Motor neuron (in vitro differentiated cells): ENCODE results near the gene HABP4. TPM values are rescaled to one million over a fixed set of nuclear protein-coding genes. Genes with fewer than 3 reads are reported as not detected.
"Not testable (repeated sequence)": the region's sequence is repeated elsewhere in the genome, so short reads cannot be mapped to it uniquely, and the experiment has no call there.

Experiments
- ATAC-seq, 8 experiments: fragments of 200-7000 bp; cut with Tn5 transposase; replicated peaks in 6 of 8; 2 replicates each; pipeline ENCODE4 v1.8.0; 2021; ENCODE audit warnings: mild to moderate bottlenecking in 8 of 8, moderate library complexity in 8 of 8
- H3K27ac ChIP-seq, 2 donors: fragments of 250-450 bp; sonication (Bioruptor Pico); 2 replicates each; pipeline ENCODE4 v1.9.0; 2021; ENCODE audit warnings: antibody characterized with exemption in 2 of 2, mild to moderate bottlenecking in 2 of 2, moderate library complexity in 1 of 2
- H3K4me1 ChIP-seq, 2 donors: fragments of 250-450 bp; sonication (Bioruptor Pico); replicated peaks in 1 of 2; 2 replicates each; pipeline ENCODE4 v1.6.1; 2021; ENCODE audit warnings: antibody characterized with exemption in 2 of 2, mild to moderate bottlenecking in 2 of 2, moderate library complexity in 1 of 2
- H3K4me3 ChIP-seq, 5 donors: fragments of 250-450 bp; sonication (Bioruptor Pico); 2 replicates each; pipeline ENCODE4 v1.9.0; 2021; ENCODE audit warnings: antibody characterized with exemption in 5 of 5, mild to moderate bottlenecking in 5 of 5, moderate library complexity in 4 of 5
- WGBS, 10 experiments: fragments of 450-650 bp; shearing (Covaris generic); methylation state at CpG; one replicate each; pipeline ENCODE4 v1.0.0; 2022; 5-methylcytosine and 5-hydroxymethylcytosine counted together
- in situ Hi-C, 9 experiments: fragments of 400-800 bp; cut with MboI; loops; one replicate each; pipeline ENCODE4 v1.15.0; 2021; ENCODE audit warnings: low sequenced_read_pairs in 9 of 9, low pct_unique_long_range_greater_than_20kb in 2 of 9; ENCODE audit not compliant: unreplicated experiment in 9 of 9
- total RNA-seq, 8 experiments: library from RNA; unstranded; fragments of 300-600 nt; gene quantifications; 2 replicates each; pipeline versions ENCODE4 v1.2.3 to v1.2.4, GENCODE V29; 2022

The HABP4 gene
- total RNA-seq, 8 experiments from 2014 or later = 4.0 to 30.2 (median 24.0) TPM

DNA sequence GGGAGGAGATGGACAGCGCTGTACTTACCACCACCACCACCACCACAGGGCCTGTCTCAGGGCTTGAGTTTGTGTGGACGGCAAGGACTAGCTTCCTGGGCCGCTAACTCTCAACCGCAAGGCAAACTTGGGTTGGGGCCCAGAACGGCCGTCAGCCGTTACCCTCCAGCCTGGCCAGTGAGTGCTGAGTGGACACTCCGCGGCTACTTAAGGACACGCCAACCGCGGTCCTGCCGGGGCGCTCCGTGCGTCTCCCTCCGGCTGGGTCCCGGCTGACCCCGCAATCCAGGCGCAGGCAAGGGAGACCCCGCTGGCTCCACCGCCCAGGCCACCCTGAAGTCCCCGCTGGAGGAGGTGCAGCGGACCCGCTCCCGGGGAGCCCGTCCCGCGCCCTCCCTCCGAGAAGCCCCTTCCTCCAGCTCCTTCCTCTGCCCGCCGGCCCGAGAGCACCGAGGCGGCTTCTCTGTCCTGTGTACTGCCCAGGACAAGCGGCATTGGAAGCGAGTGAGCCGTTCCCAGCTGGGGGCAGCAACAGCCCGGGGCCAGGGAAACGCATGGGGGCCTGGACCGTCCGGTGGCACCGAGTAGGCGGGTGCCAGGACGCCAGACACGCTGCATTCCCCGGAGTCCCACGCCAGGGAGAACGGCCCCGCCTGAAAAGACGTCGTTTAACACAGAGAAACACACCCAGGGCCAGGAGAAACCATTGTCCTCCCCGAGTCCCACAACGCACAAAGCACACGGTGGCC lies 46.6 kb downstream of the HABP4 start:
- Histone ChIP-seq H3K4me3 (no peak overlapping the region), H3K4me1 (peaks cover 0 to 3% of the 10 kb centered on the region in 2 donors), H3K27ac (no peak overlapping the region)
- WGBS, 10 experiments = 80 to 100% (median 91%) methylated on average over 1 to 5 of the region's 55 CpGs; no CpG with 5 or more reads in 4 of the 10 experiments
- ATAC-seq = peak in 2 of 8 experiments; percentile 9 to 20
- in situ Hi-C loops = no loop called here

GRCh38 chr9:96497117-96497399 lies 47.1 kb downstream of the HABP4 start:
- in situ Hi-C loops = no loop called here
- Histone ChIP-seq H3K27ac (no peak overlapping the region), H3K4me1 (peaks cover 0 to 3% of the 10 kb centered on the region in 2 donors), H3K4me3 (no peak overlapping the region)
- WGBS, 10 experiments = 77 to 100% (median 100%) methylated on average over 1 to 4 of the region's 17 CpGs; no CpG with 5 or more reads in 7 of the 10 experiments
- no peak for ATAC-seq

DNA sequence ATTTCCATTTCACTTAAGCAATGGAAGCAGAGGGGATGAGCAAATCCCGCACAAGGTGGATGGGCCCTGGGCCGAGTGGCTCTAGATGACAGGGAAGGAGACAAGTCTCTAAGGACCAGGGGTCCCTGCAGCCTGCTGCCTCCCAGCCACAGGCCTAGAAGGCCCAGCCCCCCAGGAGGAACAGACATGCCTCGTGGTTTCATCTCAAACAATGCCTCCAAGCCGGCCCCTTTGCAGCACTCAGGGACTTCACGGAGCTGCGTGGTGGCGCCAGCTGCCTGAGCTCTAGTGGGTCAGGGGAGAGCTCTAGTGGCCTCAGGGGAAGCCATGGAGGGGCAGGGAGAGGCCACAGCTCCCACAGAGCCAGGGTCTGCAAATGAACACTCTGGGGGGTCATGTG lies 48.8 kb downstream of the HABP4 start:
- H3K4me3 ChIP-seq = no peak overlapping the region
- H3K27ac ChIP-seq = no peak overlapping the region
- peak in 4 of 8 experiments; percentile 28 to 50 (median 42) for ATAC-seq
- peaks cover 0 to 3% of the 10 kb centered on the region in 2 donors for H3K4me1 ChIP-seq
- in situ Hi-C loops = no loop called here
- 59 to 100% (median 100%) methylated on average over 1 to 5 of the region's 7 CpGs; no CpG with 5 or more reads in 1 of the 10 experiments for WGBS, 10 experiments

GRCh38 chr9:96499257-96499656 lies 49.3 kb downstream of the HABP4 start:
- in situ Hi-C loops = no loop called here
- WGBS, 10 experiments = 100% methylated on average over 2 of the region's 7 CpGs; no CpG with 5 or more reads in 9 of the 10 experiments
- Histone ChIP-seq H3K27ac (no peak overlapping the region), H3K4me1 (peaks cover 0 to 3% of the 10 kb centered on the region in 2 donors), H3K4me3 (no peak overlapping the region)
- ATAC-seq = peak in 2 of 8 experiments; percentile 15

- WGBS, 10 experiments = 75 to 100% (median 90%) methylated on average over 1 to 10 of the region's 14 CpGs; no CpG with 5 or more reads in 1 of the 10 experiments
- in situ Hi-C loops = no loop called here
- Histone ChIP-seq H3K4me3 (no peak overlapping the region), H3K4me1 (peaks cover 0 to 3% of the 10 kb centered on the region in 2 donors), H3K27ac (no peak overlapping the region)
- ATAC-seq = peak in 3 of 8 experiments; percentile 16 to 74 (median 51)
These were observed 51.0 kb downstream of the HABP4 start for GRCh38 chr9:96500696-96501632.

DNA sequence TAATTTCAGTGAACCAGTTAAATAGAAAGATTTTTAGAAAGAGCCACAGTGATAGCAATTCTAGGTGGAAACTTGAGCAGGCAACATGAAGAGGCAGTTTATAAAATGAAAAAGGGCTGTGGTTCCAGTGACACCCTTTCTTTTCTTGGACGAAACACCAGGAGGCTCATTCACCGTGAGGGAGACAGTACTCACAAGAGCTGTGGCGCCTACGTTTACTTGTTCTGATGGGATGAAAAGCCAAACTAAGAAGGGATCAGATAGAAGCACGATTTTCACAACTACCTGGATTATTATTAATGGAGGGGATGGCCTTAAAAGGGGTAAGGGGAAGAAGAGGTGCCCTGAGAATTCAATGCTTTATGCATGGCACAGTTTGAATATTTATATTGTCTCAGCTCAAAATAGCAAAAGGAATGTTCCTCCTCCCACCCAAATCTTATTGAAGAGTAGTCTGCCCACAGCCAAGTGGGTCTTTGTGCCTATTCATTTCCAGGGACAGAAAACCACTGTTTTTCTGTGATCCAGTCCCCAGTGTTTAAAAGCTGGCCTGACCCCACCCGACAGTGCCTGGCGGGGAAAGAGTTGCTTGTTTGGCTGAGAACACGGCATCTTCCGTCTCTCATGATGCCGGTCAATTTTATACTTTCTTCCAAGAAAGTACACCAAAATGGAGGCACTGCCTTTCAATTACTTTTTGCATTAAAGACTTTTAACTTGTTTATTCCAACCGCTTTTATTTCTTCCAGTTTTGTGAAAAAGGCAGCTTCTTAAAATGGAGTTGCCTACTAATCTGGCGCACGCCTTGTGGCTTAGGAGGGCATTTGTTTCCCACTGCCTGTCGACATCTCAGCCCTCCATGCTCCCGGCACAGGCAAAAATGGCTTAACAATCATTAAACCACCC lies 51.9 kb downstream of the HABP4 start:
- in situ Hi-C loops = no loop called here
- peak in 3 of 8 experiments; percentile 34 to 69 (median 36) for ATAC-seq
- Histone ChIP-seq H3K27ac (no peak overlapping the region), H3K4me1 (peaks cover 0 to 3% of the 10 kb centered on the region in 2 donors), H3K4me3 (no peak overlapping the region)
- WGBS, 10 experiments = 35 to 100% (median 91%) methylated on average over 1 to 14 of the region's 15 CpGs

GRCh38 chr9:96502539-96503373 lies 52.8 kb downstream of the HABP4 start:
- WGBS, 10 experiments = 25 to 100% (median 56%) methylated on average over 1 to 6 of the region's 6 CpGs; no CpG with 5 or more reads in 2 of the 10 experiments
- ATAC-seq = no peak
- no peak overlapping the region for H3K27ac ChIP-seq

DNA sequence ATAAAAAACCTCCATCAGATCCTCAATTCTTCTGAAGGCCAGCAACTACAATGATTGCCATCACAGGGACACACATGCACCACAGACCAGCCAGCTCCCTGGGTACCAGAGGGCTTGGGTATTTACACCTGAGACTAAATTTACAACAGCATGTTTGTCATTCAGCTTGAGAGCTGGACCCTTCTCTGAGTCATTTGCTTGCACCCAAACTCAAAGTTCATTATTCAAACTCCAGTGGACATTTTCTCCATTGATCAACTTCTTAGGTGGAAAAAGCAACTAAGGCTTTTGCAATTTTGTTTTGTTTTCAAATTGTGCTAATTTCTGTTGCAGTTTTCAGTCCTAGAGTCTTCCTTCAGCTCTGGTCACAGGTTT lies 53.4 kb downstream of the HABP4 start:
- in situ Hi-C loops, H3K27ac ChIP-seq: not testable (repeated sequence)

More at GRCh38 chr9:96502539-96503373, 52.8 kb downstream of the HABP4 start:
- peaks cover 0 to 3% of the 10 kb centered on the region in 2 donors for H3K4me1 ChIP-seq
- H3K4me3 ChIP-seq = no peak overlapping the region
- in situ Hi-C loops = no loop called here

GRCh38 chr9:96503918-96504317 lies 53.9 kb downstream of the HABP4 start:
- ATAC-seq = no peak
- H3K4me1 ChIP-seq = peaks cover 0 to under 1% of the 10 kb centered on the region in 2 donors
- WGBS, 10 experiments = 85 to 100% (median 91%) methylated on average over 3 to 11 of the region's 11 CpGs
- H3K4me3 ChIP-seq = no peak overlapping the region
- in situ Hi-C loops = no loop called here
- H3K27ac ChIP-seq = no peak overlapping the region

More for the DNA sequence above, 53.4 kb downstream of the HABP4 start:
- not testable (repeated sequence) for H3K4me3 ChIP-seq, H3K4me1 ChIP-seq, ATAC-seq

- ATAC-seq = peak in 2 of 8 experiments; percentile 39 to 44
- Histone ChIP-seq H3K4me3 (no peak overlapping the region), H3K4me1 (no peaks in the 10 kb centered on the region), H3K27ac (no peak overlapping the region)
- in situ Hi-C loops = no loop called here
- 18 to 96% (median 73%) methylated on average over 2 to 13 of the region's 13 CpGs; no CpG with 5 or more reads in 1 of the 10 experiments for WGBS, 10 experiments
These were observed 55.5 kb downstream of the HABP4 start for GRCh38 chr9:96505316-96505991.

GRCh38 chr9:96508227-96508940 lies 58.4 kb downstream of the HABP4 start:
- in situ Hi-C loops = no loop called here
- H3K27ac ChIP-seq = no peak overlapping the region
- WGBS, 10 experiments = 73 to 100% (median 90%) methylated on average over 1 to 13 of the region's 14 CpGs
- H3K4me1 ChIP-seq = no peaks in the 10 kb centered on the region
- no peak for ATAC-seq
- no peak overlapping the region for H3K4me3 ChIP-seq
